Measurements from ENCODE around the gene HTR3E.
"Not testable (repeated sequence)": the region's sequence is repeated elsewhere in the genome, so short reads cannot be mapped to it uniquely, and the experiment has no call there.

Gene HTR3E

GRCh38 chr3:184116017-184116416 is 19.2 kb downstream of the HTR3E start:
- no peak for DNase-seq

GRCh38 chr3:184117636-184118035 is 20.8 kb downstream of the HTR3E start:
- DNase-seq, result peak in 1 of 2 experiments; percentile 11

GRCh38 chr3:184121031-184121430 is 24.2 kb downstream of the HTR3E start:
- not testable (repeated sequence) for DNase-seq

GRCh38 chr3:184126006-184126405 is 29.1 kb downstream of the HTR3E start:
- no peak for DNase-seq

GRCh38 chr3:184129012-184129411 is 32.1 kb downstream of the HTR3E start:
- DNase-seq, result peak in 1 of 2 experiments; percentile 18

GRCh38 chr3:184132945-184133344 is 36.1 kb downstream of the HTR3E start:
- DNase-seq, result no peak

GRCh38 chr3:184133840-184134745 is 37.2 kb downstream of the HTR3E start:
- peak; percentile 87 to 95 for DNase-seq

GRCh38 chr3:184134746-184135148 is 37.9 kb downstream of the HTR3E start:
- no peak for DNase-seq

- peak; percentile 93 to 95 for DNase-seq
Observed at GRCh38 chr3:184135149-184135910, 38.5 kb downstream of the HTR3E start, which contains the start of gene EIF2B5. EIF2B5 (plus strand) TSS chr3:184135358; CDS start chr3:184135386, 28 bp downstream.

- DNase-seq, result no peak
Observed at GRCh38 chr3:184135911-184136260, 39.0 kb downstream of the HTR3E start.

GRCh38 chr3:184140436-184140835 is 43.6 kb downstream of the HTR3E start:
- no peak for DNase-seq

GRCh38 chr3:184142199-184142598 is 45.3 kb downstream of the HTR3E start:
- DNase-seq, result no peak

- DNase-seq, result no peak
Observed at GRCh38 chr3:184143327-184143726, 46.5 kb downstream of the HTR3E start.

GRCh38 chr3:184144505-184144904 is 47.6 kb downstream of the HTR3E start:
- DNase-seq, result no peak

GRCh38 chr3:184145111-184145524 is 48.3 kb downstream of the HTR3E start:
- peak; percentile 29 to 34 for DNase-seq

- no peak for DNase-seq
Observed at GRCh38 chr3:184145751-184146270, 48.9 kb downstream of the HTR3E start.

- no peak for DNase-seq
Observed at GRCh38 chr3:184148076-184148475, 51.2 kb downstream of the HTR3E start.

GRCh38 chr3:184149123-184149522 is 52.3 kb downstream of the HTR3E start:
- DNase-seq, result no peak

- DNase-seq, result not testable (repeated sequence)
Observed at GRCh38 chr3:184149770-184150169, 52.9 kb downstream of the HTR3E start.

GRCh38 chr3:184154885-184155643 is 58.2 kb downstream of the HTR3E start, which contains the start of gene DVL3:
DVL3 (plus strand) TSS chr3:184155377; CDS start chr3:184155636, 259 bp downstream.
- peak; percentile 62 to 64 for DNase-seq

- no peak for DNase-seq
Observed at GRCh38 chr3:184155644-184156521, 59.0 kb downstream of the HTR3E start.

Measured in SHP77 (cell line).